HS-27A (cell line): ENCODE measurements around the gene FAM193A.
"Not testable (repeated sequence)": the region's sequence is repeated elsewhere in the genome, so short reads cannot be mapped to it uniquely, and the experiment has no call there.

ENCODE experiments used
- DNase-seq: peaks from one replicate; pipeline ENCODE4 v3.0.0-alpha.2; 2012; ENCODE audit warnings: low read depth, missing footprints

FAM193A gene

DNA sequence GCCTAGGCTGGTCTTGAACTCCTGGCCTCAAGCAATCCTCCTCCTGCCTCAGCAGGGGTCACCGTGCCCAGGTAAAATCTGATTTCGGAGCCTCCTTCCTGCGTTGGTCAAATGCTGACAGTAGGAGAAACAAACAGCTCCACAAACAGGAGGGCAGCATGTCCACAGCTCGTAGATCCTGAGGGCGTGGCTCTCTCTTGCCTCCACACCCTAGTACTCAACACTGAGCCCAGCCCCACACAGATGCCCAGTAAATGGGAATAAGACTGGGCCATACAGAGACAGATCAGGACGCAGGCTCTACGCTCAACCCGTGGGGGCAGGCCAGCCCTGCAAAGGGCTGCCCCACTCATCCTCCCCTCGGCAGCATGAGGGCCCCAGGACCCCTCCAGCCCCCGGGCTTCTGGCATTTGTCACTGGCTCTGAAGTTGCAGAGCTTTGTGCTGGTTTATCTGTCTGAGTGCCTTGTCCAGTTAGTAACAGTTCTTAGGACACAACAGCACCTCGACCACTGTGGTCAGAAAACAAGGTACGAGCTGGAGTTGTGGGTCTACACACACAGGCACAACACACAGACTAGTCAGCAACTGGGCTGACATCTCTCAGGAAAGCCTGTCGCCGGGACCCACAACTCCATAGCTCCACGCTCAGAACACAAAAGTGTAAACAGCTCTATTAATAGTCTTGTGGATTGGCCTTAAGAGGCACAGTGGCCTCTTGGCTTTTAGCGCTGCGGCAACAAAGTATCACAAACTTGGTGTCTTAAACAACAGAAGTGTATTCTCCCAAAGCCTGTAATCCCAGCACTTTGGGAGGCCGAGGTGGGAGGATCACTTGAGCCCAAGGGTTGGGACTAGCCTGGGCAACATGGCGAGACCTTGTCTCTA, 214.5 kb downstream of the FAM193A start:
- DNase-seq = no peak

DNA sequence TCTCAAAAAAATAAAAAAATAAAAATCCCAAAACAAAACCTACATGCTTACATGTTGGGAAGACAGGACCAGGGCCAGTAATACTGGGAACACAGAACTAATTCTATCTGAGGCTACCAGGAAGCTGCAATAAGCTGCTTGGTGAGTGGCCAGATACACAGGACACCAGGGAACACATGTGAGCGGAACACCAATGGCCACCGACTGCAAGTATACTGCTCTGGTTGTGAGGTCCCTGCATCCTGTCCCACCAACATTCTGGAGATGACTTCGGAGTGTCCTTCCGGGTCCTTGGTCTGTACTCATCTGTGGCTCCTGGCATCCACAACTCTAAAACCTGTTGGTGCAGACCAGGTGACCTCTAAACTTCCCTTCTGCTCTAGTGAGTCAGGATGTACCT, 217.0 kb downstream of the FAM193A start:
- no peak for DNase-seq

DNA sequence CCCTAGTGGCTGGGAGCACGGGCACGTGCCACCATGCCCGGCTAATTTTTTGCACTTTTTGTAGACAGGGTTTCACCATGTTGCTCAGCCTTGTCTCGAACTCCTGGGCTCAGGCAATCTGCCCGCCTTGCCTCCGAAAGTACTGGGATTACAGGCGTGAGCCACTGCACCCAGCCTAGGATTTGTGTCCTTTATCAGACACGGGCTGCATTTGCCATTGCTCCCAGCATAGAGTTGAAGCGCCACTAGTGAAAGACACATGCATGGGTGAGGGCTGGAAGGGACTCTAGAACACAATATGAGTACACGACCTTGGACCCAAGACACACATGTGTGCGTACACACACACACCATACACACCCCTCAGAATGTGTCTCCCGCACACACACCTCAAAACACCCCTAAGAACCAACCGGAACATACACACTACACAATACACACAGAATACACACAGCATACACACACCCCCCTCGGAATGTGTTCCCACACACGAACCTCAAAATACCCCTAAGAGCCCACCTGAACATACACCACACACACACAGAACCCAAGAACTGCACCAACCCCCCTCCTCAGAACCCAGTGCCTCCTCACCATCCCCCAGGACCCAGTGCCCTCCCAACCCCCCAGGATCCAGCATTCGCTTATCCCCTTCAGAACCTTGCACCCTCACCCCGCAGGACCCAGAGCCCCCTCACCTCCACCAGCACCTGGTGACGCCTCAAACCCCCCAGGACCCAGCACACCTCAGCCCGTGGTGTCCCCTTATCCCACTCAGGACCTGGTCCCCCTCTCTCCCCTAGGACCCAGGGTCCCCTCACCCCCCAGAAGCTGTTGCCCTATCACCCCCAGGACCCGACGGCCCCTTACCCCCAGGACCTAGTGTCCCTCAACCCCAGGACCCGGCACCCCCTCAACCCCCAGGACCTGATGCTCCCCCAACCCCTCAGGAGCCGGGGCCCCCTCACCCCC, 218.7 kb downstream of the FAM193A start:
- DNase-seq = no peak

DNA sequence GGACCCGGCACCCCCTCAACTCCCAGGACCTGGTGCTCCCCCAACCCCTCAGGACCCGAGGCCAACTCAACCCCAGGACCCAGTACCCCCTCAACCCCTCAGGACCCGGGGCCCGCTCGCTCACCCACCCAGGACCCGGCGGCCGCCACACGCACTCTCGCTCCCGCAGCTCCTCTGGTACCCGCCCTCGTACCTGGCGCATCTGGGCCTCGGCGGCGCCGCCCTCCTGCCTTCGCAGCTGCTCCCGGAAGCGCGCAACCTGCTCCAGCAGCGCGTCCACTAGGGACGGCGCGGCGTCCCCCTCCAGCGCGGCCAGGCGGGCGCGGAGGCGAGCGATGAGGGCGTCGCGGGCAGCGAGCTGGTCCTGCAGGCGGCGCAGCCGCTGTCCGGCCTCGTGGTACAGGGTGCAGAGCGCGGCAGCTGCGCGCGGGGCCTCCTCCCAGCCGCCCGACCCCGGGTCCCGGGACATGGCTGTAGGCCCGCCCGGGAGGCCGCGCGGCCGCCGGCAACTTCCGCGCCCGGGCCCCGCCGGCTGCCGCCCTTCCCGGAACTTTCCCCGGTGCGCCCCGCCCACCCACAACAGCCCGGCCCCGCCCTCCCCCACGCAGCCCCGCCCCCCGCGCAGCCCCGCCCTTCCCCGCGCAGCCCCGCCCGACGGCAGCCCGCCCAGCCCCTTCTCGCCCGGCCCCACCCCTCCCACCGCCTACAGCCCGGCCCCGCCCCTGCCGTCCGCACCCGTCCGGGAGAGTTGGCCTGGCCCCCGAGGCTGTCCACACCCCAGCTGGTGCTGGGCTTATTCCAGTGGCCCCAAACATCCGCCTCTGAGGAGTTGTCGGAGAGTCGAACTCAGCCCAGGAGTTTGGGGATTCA, 219.6 kb downstream of the FAM193A start, which contains the start of gene TNIP2:
TSS of gene TNIP2 (minus strand) at position 516 of the 870 bp plus-strand sequence. CDS start at position 469, 47 bp downstream.
- no peak for DNase-seq

DNA sequence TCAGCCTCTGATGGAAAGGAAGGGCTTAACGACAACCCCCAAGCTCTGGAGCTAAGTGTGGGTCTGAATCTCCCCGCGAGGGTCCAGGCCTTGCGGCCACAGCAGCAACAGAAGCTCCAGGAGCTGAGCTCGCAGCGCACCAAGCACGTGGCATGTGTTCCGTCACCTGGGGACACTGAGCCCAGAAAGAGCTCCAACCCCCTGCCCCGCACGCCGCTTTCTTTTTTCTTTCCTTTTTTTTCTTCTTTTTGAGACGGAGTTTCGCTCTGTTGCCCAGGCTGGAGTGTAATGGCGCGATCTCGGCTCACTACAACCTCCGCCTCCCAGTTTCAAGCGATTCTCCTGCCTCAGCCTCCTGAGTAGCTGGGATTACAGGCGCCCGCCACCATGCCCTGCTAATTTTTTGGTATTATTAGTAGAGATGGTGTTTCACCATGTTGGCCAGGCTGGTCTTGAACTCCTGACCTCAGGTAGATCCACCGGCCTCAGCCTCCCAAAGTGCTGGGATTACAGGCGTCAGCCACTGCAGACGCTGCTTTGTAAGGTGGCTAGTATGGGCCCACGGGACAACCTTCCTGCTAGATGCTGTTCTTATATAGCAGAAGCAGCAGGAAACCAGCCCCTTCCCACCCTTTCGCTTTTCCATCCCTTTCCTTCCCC, 220.4 kb downstream of the FAM193A start:
- DNase-seq = no peak

DNA sequence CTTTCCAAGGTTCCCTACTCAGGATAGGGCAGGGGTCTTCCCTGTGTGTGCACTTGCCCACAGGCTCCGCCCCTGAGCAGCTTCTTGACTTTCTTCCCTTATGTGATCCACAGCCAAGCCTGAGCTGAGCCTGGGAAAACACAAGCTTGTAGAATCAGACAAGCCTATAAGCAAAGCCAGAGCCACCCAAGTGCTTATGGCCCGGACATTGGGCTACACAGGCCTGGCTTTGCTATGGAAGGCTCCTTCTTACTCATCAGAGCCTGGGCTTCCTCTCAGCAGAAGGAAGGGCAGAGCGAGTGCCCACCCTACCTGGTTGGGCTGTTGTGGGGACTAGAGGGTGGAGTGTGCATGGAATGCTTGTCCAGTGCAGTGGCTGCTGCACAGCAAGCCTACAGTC, 221.0 kb downstream of the FAM193A start:
- DNase-seq = no peak

DNA sequence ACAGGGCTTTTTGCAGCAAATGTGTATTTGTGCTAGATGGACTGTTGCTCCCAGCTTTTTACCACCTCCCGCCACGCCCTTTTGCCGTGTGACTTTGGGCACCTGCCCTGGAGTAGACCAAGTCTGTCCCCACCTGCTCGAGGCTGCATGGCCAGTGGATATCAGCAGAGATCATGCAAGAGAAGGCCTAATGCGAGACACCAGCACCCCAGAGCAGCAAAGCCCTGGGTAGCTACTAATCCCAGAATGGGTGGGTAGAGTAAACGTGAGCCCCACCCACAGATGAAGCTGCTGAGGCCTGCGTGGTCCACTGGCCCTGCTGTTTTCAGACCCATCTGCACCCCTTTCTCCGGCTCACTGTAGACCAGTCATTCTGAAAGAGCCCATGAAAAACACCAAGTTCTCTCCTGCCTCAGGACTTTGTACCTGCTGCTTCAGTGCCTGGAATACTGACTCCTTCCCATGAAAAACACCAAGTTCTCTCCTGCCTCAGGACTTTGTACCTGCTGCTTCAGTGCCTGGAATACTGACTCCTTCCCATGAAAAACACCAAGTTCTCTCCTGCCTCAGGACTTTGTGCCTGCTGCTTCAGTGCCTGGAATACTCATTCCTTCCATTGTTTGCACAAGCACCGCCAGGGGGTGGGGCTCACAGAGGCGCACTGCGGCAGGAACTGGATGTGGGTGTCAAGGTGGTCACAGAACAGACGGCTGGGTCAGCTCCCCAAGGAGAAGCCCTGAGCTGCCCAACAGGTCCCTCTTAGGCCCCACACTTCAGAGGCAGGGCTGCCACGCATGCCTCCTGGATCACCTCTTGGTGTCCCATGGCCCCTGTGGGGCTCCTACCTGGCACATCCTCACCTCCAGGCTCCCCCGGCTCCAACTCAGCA, 224.8 kb downstream of the FAM193A start:
- DNase-seq = no peak

DNA sequence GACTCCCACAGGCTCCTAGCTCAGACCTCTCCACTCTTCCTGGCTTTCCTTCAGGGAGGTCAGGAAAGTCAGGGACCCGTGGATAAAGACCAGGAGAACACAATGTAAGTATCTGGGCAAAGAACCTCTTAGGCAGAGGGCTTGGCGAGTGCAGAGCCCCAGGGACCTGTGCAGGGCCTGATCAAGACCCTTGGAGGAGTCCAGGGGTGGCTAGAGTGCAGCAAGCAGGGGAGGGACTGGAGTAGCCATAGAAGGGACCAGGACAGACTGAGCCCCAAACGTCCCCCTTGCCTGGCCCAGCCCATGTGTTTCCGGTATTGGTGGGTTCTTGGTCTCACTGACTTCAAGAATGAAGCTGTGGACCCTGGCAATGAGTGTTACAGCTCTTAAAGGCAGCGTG, 225.6 kb downstream of the FAM193A start:
- no peak for DNase-seq

DNA sequence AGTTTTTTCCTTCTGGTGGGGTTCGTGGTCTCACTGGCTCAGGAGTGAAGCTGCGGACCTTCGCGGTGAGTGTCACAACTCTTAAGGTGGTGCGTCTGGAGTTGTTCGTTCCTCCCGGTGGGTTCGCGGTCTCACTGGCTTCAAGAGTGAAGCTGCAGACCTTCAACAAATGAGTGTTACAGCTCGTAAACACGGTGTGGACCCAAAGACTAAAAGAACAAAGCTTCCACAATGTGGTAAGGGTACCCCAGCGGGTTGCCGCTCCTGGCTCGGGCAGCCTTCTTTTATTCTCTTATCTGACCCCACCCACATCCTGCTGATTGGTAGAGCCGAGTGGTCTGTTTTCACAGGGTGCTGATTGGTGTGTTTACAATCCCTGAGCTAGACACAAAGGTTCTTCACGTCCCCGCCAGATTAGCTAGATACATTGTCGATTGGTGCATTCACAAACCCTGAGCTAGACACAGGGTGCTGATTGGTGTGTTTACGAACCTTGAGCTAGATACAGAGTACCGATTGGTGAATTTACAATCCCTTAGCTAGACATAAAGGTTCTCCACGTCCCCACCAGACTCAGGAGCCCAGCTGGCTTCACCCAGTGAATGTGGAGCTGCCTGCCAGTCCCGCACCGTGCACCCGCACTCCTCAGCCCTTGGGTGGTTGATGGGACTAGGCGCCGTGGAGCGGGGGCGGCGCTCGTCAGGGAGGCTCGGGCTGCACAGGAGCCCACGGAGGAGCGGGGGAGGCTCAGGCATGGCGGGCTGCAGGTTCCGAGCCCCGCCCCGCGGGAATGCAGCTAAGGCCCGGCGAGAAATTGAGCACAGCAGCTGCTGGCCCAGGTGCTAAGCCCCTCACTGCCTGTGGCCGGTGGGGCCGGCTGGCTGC, 226.3 kb downstream of the FAM193A start:
- DNase-seq = not testable (repeated sequence)

DNA sequence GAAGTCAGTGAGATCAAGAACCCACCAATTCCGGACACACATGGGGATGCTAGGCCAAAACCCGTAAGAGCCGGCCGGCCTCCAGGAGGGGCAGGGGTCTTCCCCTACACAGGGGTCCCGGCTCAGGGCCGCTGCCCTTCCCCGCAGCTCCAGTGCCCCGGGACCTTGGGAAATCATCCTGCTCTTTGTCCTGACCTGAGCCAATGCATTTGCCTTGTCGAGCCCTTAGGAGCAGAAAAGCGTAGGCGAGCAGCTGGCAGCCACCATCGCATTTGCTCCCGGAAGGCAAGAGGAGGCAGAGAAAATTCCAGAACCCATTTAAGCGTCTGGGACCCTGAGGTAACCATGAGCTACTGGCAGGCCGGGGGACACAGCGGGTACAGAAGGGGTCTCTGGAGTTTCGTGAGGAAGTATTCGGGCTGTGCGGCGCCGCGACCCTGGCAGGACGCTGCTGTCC, 227.1 kb downstream of the FAM193A start:
- no peak for DNase-seq

DNA sequence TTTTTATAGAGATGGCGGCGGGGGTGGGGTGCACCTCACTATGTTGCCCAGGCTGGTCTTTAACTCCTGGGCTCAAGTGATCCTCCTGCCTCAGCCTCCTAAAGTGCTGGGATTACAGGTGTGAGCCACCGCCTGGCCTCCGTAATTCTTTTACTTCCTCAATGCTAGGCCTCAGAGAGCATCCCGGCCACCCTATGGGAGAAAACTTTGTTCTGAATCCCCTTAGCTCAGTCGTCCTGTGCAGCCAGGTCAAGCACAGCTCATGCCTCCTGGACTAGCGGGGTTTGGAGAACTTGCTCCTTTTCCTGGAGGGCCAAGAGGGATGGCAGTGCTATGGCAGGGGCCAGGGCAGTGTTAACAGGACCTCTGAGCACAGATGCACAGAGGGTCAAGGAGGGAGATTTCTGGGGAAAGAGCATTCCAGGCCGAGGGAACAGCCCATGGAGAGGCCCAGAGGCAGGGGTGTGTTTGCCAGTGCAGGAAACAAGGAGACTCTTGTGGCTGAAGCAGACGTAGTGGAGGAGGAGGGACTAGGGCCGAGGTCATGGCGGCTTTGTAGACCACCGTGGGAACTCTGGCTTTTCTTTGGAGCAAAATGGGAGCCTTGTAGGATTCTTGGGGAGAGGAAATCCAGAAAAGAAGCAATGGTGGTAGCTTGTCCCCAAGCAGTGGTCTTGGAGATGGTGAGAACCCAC, 229.5 kb downstream of the FAM193A start:
- DNase-seq = no peak

DNA sequence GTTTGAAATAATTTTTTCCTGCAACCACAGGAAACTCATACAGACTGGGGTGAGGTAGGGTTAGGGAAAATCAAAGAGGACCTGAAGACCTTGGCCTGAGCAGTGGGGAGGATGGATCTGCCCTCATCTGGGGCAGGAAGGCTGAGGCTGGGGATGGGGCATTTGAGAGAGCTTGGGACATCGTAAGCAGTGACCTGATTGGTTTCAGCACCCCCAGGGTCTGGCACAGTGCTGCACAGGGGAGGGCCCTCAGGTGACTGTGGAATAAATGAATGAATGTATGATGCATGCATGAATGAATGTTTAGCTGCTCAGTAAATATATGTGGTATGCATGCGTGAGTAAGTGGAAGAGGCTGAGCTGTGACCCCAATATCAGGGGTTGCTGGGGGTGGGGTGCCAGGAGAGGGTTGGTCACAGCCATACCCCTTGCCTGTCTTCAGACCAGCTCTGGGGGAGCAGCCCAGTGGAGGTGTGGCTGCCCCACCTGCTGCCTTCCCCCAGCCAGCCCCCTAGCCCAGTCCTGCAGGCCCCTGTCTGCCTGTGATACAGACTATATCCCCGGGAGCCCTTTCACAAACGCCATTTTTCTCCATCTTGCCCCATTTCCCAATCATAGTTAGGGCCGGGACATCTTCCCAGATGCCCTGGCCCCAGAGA, 230.7 kb downstream of the FAM193A start:
- DNase-seq = no peak

DNA sequence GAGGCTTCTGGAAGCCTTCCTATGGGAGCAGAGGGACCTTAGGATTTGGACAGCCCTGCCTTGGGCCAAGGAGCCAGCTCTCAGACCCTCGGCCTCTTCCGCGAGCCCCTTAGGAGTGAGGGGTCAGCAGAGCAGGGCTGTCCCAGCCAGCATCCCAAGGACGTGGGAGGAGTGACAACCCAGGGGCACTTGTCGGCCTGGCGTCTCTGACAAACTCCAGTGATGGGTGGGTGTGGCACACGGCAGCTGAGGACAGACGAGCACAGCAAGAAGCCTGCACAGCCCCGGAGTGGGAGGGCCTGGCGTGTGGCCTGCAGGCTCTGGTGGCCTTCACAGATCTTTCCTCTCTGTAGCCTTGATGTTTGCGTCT, 231.2 kb downstream of the FAM193A start:
- no peak for DNase-seq

DNA sequence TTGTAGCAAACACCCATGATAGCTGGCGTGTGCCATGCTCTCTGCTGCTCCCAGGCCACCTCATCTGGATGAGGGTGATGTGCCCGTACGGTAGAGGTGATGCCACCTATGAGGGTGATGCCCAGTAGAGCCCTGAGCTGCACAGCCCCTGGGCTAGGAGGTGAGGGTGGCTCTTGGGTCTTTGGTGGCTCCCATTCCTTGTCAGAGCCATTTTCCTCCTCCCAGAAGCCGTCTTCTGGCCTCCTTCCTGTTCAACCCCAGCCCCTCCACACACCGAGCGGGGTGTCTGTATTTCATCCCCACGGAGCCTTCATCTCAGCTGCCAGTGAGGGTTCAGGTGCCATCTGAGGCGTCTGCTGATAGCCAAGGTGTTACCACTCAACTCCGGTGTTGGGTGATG, 231.7 kb downstream of the FAM193A start:
- no peak for DNase-seq

DNA sequence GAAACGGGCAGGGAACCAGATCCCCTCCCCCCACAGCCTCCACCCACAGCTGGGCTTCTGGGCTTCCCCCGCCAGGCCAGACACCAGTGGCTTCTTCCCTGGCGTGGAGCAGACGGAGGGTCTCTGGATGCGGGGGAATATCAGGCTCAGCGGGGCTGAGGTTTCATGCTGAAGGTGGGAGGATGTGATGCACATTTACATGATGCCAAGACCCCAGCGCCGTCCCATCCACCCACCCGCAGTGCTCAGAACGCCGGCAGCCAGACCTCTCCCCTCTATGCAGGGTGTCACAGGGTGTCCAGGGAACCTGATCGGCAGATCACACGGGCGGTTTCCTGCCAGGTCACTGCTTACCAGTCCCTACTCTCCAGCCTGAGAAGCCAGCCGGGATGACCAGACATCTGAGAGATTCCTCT, 232.5 kb downstream of the FAM193A start:
- no peak for DNase-seq

DNA sequence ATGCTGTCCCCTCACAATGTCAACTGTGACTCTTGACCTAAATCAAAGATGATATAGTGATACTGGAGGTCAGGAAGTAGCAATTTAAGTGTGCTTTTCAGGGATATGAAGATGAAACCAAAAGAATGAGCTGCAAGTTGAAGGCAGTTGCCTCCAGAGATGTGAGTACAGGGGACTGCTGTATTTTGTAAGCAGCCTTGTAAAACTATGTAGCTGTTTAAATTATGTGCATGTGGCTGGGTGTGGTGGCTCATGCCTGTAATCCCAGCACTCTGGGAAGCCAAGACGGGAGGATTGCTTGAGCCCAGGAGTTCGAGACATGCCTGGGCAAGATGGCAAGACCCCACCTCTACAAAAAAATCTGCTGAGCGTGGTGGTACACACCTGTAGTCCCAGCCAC, 234.8 kb downstream of the FAM193A start:
- DNase-seq = no peak

DNA sequence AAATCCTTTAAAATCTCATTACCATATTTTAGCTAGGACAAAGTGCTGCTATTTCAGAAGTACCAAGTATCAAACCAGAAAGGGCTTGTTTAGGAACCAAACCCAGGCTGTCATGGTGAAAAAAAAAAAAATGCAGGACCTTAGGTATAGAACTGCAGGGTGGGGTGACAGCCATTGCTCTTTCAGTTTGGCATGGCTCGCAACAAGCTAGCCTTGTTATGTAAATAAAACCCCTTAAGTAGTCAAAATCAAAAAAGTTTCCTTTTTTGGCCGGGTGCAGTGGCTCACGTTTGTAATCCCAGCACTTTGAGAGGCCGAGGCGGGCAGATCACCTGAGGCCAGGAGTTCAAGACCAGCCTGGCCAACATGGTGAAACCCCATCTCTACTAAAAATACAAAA, 244.2 kb downstream of the FAM193A start:
- not testable (repeated sequence) for DNase-seq

DNA sequence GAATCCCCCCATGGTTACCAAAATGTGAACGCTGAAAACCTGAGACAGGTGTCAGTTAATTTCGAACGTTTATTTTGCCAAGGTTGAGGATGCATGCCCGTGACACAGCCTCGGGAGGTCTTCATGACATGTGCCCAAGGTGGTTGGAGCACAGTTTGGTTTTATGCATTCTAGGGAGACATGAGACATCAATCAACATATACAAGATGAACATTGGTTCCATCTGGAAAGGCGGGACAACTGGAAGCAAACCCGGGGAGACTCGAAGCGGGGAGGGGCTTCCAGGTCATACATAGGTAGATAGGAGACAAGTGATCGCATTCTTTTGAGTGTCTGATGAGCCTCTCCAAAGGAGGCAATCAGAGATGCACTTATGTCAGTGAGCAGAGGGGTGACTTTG, 245.5 kb downstream of the FAM193A start:
- no peak for DNase-seq
